Vagina (tissue), 2 donors: ENCODE results near the gene NHSL2. TPM values are rescaled to one million over a fixed set of nuclear protein-coding genes. Genes with fewer than 3 reads are reported as not detected.
A peak's percentile ranks its signal among the peaks of the same experiment; 100 is the strongest.

Experiments
- DNase-seq, 2 donors: peaks; one replicate each; pipeline ENCODE4 v3.0.0-alpha.2; 2017; ENCODE audit errors: extremely low spot score in 2 of 2
- H3K27ac ChIP-seq: fragments of 200-600 bp; sonication (generic); one replicate; pipeline ENCODE4 v1.5.1; 2019
- H3K27me3 ChIP-seq: fragments of 200-600 bp; sonication (generic); one replicate; pipeline ENCODE4 v1.5.1; 2019
- H3K36me3 ChIP-seq, 2 donors: fragments of 200-600 bp; sonication (generic); one replicate each; pipeline ENCODE4 v1.5.1; 2017 to 2019
- H3K4me1 ChIP-seq: fragments of 200-600 bp; sonication (generic); one replicate; pipeline ENCODE4 v1.5.1; 2019
- H3K4me3 ChIP-seq, 2 donors: fragments of 200-600 bp; sonication (generic); 1 replicate in 1 of 2; 2 replicates in 1 of 2; pipeline ENCODE4 v1.5.1; 2016 to 2019
- H3K9me3 ChIP-seq: fragments of 200-600 bp; sonication (generic); one replicate; pipeline ENCODE4 v1.5.1; 2019
- CTCF ChIP-seq, 3 experiments: fragments of 450-650 bp in 2 of 3; fragments of 200-600 bp in 1 of 3; sonication (generic) in 1 of 3; IDR thresholded peaks; one replicate each; pipeline ENCODE4 v1.5.1; 2017 to 2019; ENCODE audit warnings: antibody characterized with exemption in 3 of 3, mild to moderate bottlenecking in 2 of 3, moderate library complexity in 2 of 3
- POLR2A ChIP-seq, 2 donors: fragments of 450-650 bp; IDR thresholded peaks; one replicate each; pipeline ENCODE4 v1.6.1; 2017; ENCODE audit warnings: antibody characterized with exemption in 2 of 2, mild to moderate bottlenecking in 2 of 2, moderate library complexity in 2 of 2
- POLR2AphosphoS5 ChIP-seq, 2 donors: sonication (generic); formaldehyde crosslinking; IDR thresholded peaks; one replicate each; pipeline ENCODE4 v1.9.0; 2017; ENCODE audit warnings: antibody characterized with exemption in 2 of 2, mild to moderate bottlenecking in 2 of 2, low read depth in 1 of 2; ENCODE audit not compliant: insufficient read depth in 1 of 2
- intact Hi-C: fragments of 100-400 bp; cut with DNase I; formaldehyde crosslinking; loops from one replicate; pipeline ENCODE4 v1.15.1; 2023
- total RNA-seq: library from RNA; depleted of rRNA; stranded (reverse); fragments of >200 nt; gene quantifications from one replicate; pipeline ENCODE4 v1.2.3, GENCODE V29; 2016

The NHSL2 gene
- total RNA-seq, 1 donor from 2014 or later: 12.3 TPM

DNA sequence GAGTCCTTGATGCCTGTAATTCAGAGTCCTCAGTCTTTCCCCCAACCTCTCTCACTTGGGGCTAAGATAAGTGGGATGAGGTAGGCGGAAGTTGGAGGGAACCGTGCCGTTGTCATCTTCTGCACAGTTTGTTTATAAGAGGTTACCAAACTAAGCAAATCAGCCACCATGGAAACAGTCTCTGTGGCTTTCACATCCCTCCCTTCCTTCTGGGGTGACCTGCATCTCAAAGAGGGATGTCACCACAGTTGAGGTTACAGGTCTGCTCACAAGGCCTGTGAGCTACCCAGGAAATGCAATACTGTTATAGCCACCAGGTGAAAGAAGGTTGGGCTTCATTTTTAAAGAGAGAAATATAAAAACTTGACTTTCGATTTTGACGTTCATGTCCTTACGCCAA lies 194.8 kb downstream of the NHSL2 start:
- no peak for TF ChIP-seq POLR2AphosphoS5 (IDR thresholded peaks at IDR 0.05; ENCODE audit: insufficient read depth in 1 of 2, low read depth in 1 of 2)
- no peaks in the 10 kb centered on the region for H3K9me3 ChIP-seq
- H3K36me3 ChIP-seq: no peaks in the 10 kb centered on the region
- H3K4me3 ChIP-seq: no peak overlapping the region
- DNase-seq: no peak
- intact Hi-C loops: no loop called here
- no peak overlapping the region for H3K27ac ChIP-seq
- no peaks in the 10 kb centered on the region for H3K27me3 ChIP-seq
- H3K4me1 ChIP-seq: no peaks in the 10 kb centered on the region

GRCh38 chrX:72107320-72107719 lies 196.7 kb downstream of the NHSL2 start:
- Histone ChIP-seq H3K4me3 (no peak overlapping the region), H3K27ac (no peak overlapping the region), H3K36me3 (no peaks in the 10 kb centered on the region), H3K27me3 (no peaks in the 10 kb centered on the region), H3K9me3 (no peaks in the 10 kb centered on the region), H3K4me1 (no peaks in the 10 kb centered on the region)
- DNase-seq: peak in 1 of 2 donors; percentile 88
- no peak for TF ChIP-seq CTCF (IDR thresholded peaks at IDR 0.05)
- intact Hi-C loops: no loop called here

GRCh38 chrX:72107841-72108595 lies 197.4 kb downstream of the NHSL2 start:
- no peaks in the 10 kb centered on the region for H3K27me3 ChIP-seq
- TF ChIP-seq CTCF (IDR thresholded peaks at IDR 0.05) (no peak), POLR2AphosphoS5 (IDR thresholded peaks at IDR 0.05; ENCODE audit: insufficient read depth in 1 of 2, low read depth in 1 of 2) (no peak), POLR2A (IDR thresholded peaks at IDR 0.05) (no peak)
- no peak overlapping the region for H3K27ac ChIP-seq
- H3K4me3 ChIP-seq: no peak overlapping the region
- DNase-seq: peak in 1 of 2 donors; percentile 74
- no peaks in the 10 kb centered on the region for H3K36me3 ChIP-seq
- H3K4me1 ChIP-seq: no peaks in the 10 kb centered on the region
- H3K9me3 ChIP-seq: no peaks in the 10 kb centered on the region
- intact Hi-C loops: no loop called here

DNA sequence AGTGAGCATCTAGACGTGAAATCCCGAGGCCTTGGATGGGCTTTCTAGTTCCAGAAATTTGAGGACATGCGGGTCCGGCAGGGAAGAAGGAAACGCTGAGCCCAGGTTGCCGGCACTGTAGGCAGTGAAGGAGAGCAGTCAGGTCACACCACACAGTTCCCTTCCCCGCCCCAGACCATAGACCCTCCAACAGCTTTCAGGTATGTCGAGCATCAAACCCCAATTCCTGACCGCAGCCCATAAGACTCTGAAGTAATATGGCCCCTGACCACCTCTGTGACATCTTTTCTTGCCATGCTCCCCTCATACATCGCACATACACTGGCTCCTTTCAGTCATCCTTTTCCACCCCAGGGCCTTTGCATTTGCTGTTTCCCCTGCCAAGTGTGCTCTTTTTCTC lies 198.0 kb downstream of the NHSL2 start:
- Histone ChIP-seq H3K9me3 (no peaks in the 10 kb centered on the region), H3K4me3 (no peak overlapping the region), H3K27me3 (no peaks in the 10 kb centered on the region), H3K36me3 (no peaks in the 10 kb centered on the region), H3K27ac (no peak overlapping the region), H3K4me1 (no peaks in the 10 kb centered on the region)
- TF ChIP-seq POLR2A (IDR thresholded peaks at IDR 0.05): no peak
- TF ChIP-seq CTCF (IDR thresholded peaks at IDR 0.05): no peak
- no peak for TF ChIP-seq POLR2AphosphoS5 (IDR thresholded peaks at IDR 0.05; ENCODE audit: insufficient read depth in 1 of 2, low read depth in 1 of 2)
- intact Hi-C loops: no loop called here
- DNase-seq: peak; percentile 40 to 74

- H3K36me3 ChIP-seq: no peaks in the 10 kb centered on the region
- no peaks in the 10 kb centered on the region for H3K9me3 ChIP-seq
- TF ChIP-seq CTCF (IDR thresholded peaks at IDR 0.05) (no peak), POLR2AphosphoS5 (IDR thresholded peaks at IDR 0.05; ENCODE audit: insufficient read depth in 1 of 2, low read depth in 1 of 2) (no peak), POLR2A (IDR thresholded peaks at IDR 0.05) (no peak)
- peak; percentile 28 to 54 for DNase-seq
- no peaks in the 10 kb centered on the region for H3K4me1 ChIP-seq
- H3K27me3 ChIP-seq: no peaks in the 10 kb centered on the region
- no peak overlapping the region for H3K4me3 ChIP-seq
- intact Hi-C loops: no loop called here
- H3K27ac ChIP-seq: no peak overlapping the region
Measured at GRCh38 chrX:72110051-72110875, 199.6 kb downstream of the NHSL2 start.
